Vagina (tissue), 2 donors: ENCODE measurements around the gene FAM118B.

Experiments
- POLR2A ChIP-seq, 2 donors: fragments of 450-650 bp; IDR thresholded peaks; one replicate each; pipeline ENCODE4 v1.6.1; 2017; ENCODE audit warnings: antibody characterized with exemption in 2 of 2, mild to moderate bottlenecking in 2 of 2, moderate library complexity in 2 of 2
- TF ChIP-seq, protein P1 (sequence below), 3 experiments: fragments of 450-650 bp in 2 of 3; fragments of 200-600 bp in 1 of 3; sonication (generic) in 1 of 3; IDR thresholded peaks; one replicate each; pipeline ENCODE4 v1.5.1; 2017 to 2019; ENCODE audit warnings: antibody characterized with exemption in 3 of 3, mild to moderate bottlenecking in 2 of 3, moderate library complexity in 2 of 3

DNA sequence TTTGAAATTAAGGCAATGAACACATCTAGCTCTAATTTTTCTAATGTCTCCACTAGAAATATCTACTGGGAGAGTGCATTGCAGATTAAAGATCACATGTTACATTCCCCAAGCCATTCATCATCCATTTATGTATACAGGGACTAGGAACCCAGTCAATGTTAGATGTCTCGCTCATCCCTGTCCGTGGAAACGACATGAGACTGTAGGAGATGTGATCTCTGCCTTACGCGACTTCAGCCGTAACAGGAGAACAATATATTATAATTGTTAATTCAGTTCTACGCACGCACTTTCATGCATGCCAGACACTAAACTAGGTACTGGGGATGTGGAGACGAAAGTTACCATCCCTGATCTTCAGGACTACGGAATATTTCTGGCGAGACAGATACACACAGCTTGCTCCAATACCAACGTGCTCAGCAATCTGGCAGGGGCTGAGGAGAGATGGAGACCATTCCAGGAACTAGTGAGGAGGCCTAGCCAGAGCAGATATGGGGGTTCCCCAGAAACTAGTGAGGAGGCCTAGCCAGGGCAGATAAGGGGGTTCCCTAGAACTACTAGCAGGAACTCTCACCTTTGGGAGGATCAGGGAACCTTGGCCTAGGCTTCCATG lies 93.0 kb downstream of the FAM118B start:
- TF ChIP-seq, protein P1, sequence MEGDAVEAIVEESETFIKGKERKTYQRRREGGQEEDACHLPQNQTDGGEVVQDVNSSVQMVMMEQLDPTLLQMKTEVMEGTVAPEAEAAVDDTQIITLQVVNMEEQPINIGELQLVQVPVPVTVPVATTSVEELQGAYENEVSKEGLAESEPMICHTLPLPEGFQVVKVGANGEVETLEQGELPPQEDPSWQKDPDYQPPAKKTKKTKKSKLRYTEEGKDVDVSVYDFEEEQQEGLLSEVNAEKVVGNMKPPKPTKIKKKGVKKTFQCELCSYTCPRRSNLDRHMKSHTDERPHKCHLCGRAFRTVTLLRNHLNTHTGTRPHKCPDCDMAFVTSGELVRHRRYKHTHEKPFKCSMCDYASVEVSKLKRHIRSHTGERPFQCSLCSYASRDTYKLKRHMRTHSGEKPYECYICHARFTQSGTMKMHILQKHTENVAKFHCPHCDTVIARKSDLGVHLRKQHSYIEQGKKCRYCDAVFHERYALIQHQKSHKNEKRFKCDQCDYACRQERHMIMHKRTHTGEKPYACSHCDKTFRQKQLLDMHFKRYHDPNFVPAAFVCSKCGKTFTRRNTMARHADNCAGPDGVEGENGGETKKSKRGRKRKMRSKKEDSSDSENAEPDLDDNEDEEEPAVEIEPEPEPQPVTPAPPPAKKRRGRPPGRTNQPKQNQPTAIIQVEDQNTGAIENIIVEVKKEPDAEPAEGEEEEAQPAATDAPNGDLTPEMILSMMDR (IDR thresholded peaks at IDR 0.05): no peak
- TF ChIP-seq POLR2A (IDR thresholded peaks at IDR 0.05): no peak
